ENCODE data around the gene POU5F1.

DNA sequence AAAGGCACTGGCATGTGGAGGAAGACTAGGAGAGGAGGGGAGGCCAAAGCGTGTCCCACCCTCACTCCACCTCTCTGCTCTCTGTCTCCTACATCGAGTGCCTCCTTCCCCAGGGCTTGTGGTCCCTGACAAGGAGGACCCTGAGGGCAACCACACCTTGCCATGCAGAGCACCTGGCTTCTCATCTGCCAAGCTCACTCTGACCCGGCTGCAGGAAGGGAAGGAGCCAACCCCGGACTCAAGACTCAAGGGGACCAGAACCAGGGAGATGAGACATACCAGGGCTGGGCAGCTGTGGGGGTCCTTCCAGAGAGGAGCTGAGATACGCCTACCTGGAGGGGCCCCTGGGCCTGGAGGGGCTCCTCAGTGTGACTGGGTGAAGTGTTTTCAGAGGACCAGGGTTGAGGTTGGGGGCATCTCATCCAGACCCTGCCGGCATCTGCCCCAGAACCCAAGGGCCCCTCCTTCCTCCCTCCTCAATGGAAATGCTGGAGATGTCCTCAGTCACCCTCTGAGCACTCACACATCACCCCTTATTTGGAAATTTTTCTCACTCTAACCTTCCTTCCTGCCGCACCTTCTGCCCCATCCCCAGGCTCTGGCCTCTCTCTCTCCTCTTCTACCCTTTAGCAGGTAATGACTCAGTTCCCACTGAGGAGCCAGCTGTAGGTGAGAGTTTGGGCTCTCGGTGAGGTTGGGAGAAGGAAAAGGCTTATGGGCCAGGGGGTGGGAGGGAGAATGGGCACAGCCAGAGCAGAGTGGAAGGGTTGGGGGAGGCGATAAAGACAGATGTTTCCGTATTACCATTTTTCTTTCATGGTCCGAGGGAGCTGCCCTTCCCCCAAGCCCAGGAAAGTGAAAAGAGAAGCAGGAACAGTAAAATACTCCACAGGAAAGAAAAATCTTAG is 32.0 kb upstream of the POU5F1 start:
- TF ChIP-seq CTCF (IDR thresholded peaks at IDR 0.05) (no peak), POLR2A (IDR thresholded peaks at IDR 0.05) (no peak)

Measured in esophagus squamous epithelium (tissue), 4 donors.